HepG2 (cell line): ENCODE data around the gene WNT1.

Source experiments
- GABPA ChIP-seq, 2 experiments: IDR thresholded peaks; 2 replicates each; pipeline ENCODE4 v1.6.1; 2011 to 2016; ENCODE audit warnings: low read depth in 2 of 2, low read length in 1 of 2, missing biosample characterization in 1 of 2, missing genetic modification characterization in 1 of 2
- GATAD2A ChIP-seq: IDR thresholded peaks from 2 replicates; pipeline ENCODE4 v1.6.1; 2016
- WIZ ChIP-seq: sonication (generic); formaldehyde crosslinking; IDR thresholded peaks from 2 replicates; pipeline ENCODE4 v1.5.1; 2020; ENCODE audit warnings: mild to moderate bottlenecking, missing genetic modification reagents
- ZFP36L2 ChIP-seq: sonication (generic); formaldehyde crosslinking; IDR thresholded peaks from 2 replicates; pipeline ENCODE4 v1.4.0; 2020; ENCODE audit warnings: missing genetic modification reagents
- TF ChIP-seq, protein P1 (sequence below): sonication (generic); formaldehyde crosslinking; IDR thresholded peaks from 2 replicates; pipeline ENCODE4 v1.4.0; 2020; ENCODE audit warnings: missing genetic modification reagents, borderline replicate concordance
- TF ChIP-seq, protein P2 (sequence below): sonication (generic); formaldehyde crosslinking; IDR thresholded peaks from 2 replicates; pipeline ENCODE4 v1.4.0; 2020; ENCODE audit warnings: mild to moderate bottlenecking, missing genetic modification reagents
- TF ChIP-seq, protein P3 (sequence below): sonication (generic); formaldehyde crosslinking; IDR thresholded peaks from 2 replicates; pipeline ENCODE4 v1.5.0; 2020; ENCODE audit warnings: mild to moderate bottlenecking, missing genetic modification reagents, moderate library complexity
- TF ChIP-seq, protein P4 (sequence below): sonication (generic); formaldehyde crosslinking; IDR thresholded peaks from 2 replicates; pipeline ENCODE4 v1.4.0; 2020; ENCODE audit warnings: missing genetic modification reagents

DNA sequence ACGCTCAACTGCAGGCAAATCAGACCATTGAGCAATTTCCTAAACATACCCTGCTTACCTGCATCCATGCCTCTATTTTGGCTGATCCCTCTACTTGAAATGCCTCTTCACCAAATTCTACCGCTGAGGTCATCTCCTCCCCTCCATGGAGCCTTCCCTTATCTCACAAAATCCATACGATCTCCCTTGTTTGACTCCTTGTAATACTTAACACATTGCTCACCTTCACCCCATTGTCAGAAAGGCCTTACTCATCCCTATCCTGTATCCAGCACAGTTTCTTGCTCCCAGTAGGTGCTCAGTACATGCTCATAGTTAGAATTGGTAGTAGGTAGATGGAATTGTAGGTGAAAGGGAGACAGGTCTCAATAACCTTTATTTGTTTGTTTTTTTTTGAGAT is 15.7 kb downstream of the WNT1 start:
- TF ChIP-seq, protein P1, sequence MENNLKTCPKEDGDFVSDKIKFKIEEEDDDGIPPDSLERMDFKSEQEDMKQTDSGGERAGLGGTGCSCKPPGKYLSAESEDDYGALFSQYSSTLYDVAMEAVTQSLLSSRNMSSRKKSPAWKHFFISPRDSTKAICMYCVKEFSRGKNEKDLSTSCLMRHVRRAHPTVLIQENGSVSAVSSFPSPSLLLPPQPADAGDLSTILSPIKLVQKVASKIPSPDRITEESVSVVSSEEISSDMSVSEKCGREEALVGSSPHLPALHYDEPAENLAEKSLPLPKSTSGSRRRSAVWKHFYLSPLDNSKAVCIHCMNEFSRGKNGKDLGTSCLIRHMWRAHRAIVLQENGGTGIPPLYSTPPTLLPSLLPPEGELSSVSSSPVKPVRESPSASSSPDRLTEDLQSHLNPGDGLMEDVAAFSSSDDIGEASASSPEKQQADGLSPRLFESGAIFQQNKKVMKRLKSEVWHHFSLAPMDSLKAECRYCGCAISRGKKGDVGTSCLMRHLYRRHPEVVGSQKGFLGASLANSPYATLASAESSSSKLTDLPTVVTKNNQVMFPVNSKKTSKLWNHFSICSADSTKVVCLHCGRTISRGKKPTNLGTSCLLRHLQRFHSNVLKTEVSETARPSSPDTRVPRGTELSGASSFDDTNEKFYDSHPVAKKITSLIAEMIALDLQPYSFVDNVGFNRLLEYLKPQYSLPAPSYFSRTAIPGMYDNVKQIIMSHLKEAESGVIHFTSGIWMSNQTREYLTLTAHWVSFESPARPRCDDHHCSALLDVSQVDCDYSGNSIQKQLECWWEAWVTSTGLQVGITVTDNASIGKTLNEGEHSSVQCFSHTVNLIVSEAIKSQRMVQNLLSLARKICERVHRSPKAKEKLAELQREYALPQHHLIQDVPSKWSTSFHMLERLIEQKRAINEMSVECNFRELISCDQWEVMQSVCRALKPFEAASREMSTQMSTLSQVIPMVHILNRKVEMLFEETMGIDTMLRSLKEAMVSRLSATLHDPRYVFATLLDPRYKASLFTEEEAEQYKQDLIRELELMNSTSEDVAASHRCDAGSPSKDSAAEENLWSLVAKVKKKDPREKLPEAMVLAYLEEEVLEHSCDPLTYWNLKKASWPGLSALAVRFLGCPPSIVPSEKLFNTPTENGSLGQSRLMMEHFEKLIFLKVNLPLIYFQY (CRISPR knock-in tag), result no peak
- TF ChIP-seq WIZ (CRISPR knock-in tag) (no peak), ZFP36L2 (CRISPR knock-in tag) (no peak), GATAD2A (CRISPR knock-in tag) (no peak), GABPA (IDR thresholded peaks at IDR 0.05; ENCODE audit: low read depth, low read length) (no peak), GABPA (CRISPR knock-in tag; IDR thresholded peaks at IDR 0.05; ENCODE audit: low read depth) (no peak)
- TF ChIP-seq, protein P2, sequence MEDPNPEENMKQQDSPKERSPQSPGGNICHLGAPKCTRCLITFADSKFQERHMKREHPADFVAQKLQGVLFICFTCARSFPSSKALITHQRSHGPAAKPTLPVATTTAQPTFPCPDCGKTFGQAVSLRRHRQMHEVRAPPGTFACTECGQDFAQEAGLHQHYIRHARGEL (CRISPR knock-in tag), result no peak
- TF ChIP-seq, protein P3, sequence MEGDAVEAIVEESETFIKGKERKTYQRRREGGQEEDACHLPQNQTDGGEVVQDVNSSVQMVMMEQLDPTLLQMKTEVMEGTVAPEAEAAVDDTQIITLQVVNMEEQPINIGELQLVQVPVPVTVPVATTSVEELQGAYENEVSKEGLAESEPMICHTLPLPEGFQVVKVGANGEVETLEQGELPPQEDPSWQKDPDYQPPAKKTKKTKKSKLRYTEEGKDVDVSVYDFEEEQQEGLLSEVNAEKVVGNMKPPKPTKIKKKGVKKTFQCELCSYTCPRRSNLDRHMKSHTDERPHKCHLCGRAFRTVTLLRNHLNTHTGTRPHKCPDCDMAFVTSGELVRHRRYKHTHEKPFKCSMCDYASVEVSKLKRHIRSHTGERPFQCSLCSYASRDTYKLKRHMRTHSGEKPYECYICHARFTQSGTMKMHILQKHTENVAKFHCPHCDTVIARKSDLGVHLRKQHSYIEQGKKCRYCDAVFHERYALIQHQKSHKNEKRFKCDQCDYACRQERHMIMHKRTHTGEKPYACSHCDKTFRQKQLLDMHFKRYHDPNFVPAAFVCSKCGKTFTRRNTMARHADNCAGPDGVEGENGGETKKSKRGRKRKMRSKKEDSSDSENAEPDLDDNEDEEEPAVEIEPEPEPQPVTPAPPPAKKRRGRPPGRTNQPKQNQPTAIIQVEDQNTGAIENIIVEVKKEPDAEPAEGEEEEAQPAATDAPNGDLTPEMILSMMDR (CRISPR knock-in tag), result no peak
- TF ChIP-seq, protein P4, sequence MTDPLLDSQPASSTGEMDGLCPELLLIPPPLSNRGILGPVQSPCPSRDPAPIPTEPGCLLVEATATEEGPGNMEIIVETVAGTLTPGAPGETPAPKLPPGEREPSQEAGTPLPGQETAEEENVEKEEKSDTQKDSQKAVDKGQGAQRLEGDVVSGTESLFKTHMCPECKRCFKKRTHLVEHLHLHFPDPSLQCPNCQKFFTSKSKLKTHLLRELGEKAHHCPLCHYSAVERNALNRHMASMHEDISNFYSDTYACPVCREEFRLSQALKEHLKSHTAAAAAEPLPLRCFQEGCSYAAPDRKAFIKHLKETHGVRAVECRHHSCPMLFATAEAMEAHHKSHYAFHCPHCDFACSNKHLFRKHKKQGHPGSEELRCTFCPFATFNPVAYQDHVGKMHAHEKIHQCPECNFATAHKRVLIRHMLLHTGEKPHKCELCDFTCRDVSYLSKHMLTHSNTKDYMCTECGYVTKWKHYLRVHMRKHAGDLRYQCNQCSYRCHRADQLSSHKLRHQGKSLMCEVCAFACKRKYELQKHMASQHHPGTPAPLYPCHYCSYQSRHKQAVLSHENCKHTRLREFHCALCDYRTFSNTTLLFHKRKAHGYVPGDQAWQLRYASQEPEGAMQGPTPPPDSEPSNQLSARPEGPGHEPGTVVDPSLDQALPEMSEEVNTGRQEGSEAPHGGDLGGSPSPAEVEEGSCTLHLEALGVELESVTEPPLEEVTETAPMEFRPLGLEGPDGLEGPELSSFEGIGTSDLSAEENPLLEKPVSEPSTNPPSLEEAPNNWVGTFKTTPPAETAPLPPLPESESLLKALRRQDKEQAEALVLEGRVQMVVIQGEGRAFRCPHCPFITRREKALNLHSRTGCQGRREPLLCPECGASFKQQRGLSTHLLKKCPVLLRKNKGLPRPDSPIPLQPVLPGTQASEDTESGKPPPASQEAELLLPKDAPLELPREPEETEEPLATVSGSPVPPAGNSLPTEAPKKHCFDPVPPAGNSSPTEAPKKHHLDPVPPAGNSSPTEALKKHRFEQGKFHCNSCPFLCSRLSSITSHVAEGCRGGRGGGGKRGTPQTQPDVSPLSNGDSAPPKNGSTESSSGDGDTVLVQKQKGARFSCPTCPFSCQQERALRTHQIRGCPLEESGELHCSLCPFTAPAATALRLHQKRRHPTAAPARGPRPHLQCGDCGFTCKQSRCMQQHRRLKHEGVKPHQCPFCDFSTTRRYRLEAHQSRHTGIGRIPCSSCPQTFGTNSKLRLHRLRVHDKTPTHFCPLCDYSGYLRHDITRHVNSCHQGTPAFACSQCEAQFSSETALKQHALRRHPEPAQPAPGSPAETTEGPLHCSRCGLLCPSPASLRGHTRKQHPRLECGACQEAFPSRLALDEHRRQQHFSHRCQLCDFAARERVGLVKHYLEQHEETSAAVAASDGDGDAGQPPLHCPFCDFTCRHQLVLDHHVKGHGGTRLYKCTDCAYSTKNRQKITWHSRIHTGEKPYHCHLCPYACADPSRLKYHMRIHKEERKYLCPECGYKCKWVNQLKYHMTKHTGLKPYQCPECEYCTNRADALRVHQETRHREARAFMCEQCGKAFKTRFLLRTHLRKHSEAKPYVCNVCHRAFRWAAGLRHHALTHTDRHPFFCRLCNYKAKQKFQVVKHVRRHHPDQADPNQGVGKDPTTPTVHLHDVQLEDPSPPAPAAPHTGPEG (CRISPR knock-in tag), result no peak
